ENCODE data around the gene TTLL9.

The TTLL9 gene

GRCh38 chr20:31939661-31940060, 69.2 kb downstream of the TTLL9 start:
- no peak for DNase-seq

- peak in 15 of 56 donors; percentile 2 to 54 (median 18) for DNase-seq
Measured at GRCh38 chr20:31943052-31943471, 72.6 kb downstream of the TTLL9 start.

- DNase-seq: no peak
Measured at GRCh38 chr20:31945319-31945718, 74.9 kb downstream of the TTLL9 start.

- DNase-seq: peak in 4 of 56 donors; percentile 1 to 9 (median 5)
Measured at GRCh38 chr20:31945785-31946184, 75.4 kb downstream of the TTLL9 start.

GRCh38 chr20:31948008-31948407, 77.6 kb downstream of the TTLL9 start:
- DNase-seq: no peak

GRCh38 chr20:31949877-31950646, 79.6 kb downstream of the TTLL9 start:
- DNase-seq: no peak

GRCh38 chr20:31951203-31951529, 80.7 kb downstream of the TTLL9 start:
- DNase-seq: no peak

- peak in 55 of 56 donors; percentile 29 to 93 (median 83) for DNase-seq
Measured at GRCh38 chr20:31951530-31952453, 81.4 kb downstream of the TTLL9 start, which contains the start of gene PDRG1. Gene PDRG1 (minus strand): TSS chr20:31952046. CDS start chr20:31951961, 85 bp downstream.

- no peak for DNase-seq
Measured at GRCh38 chr20:31953556-31954148, 83.2 kb downstream of the TTLL9 start.

- DNase-seq: no peak
Measured at GRCh38 chr20:31954500-31954899, 84.1 kb downstream of the TTLL9 start.

- no peak for DNase-seq
Measured at GRCh38 chr20:31956556-31957526, 86.4 kb downstream of the TTLL9 start.

GRCh38 chr20:31962761-31963160, 92.3 kb downstream of the TTLL9 start:
- DNase-seq: no peak

- no peak for DNase-seq
Measured at GRCh38 chr20:31963889-31964288, 93.5 kb downstream of the TTLL9 start.

GRCh38 chr20:31966991-31967655, 96.7 kb downstream of the TTLL9 start:
- DNase-seq: no peak

GRCh38 chr20:31967830-31968249, 97.4 kb downstream of the TTLL9 start, which contains the start of gene XKR7:
Gene XKR7 (plus strand): TSS chr20:31968151. CDS start chr20:31968176, 25 bp downstream.
- peak in 14 of 56 donors; percentile 2 to 50 (median 20) for DNase-seq

- peak in 48 of 56 donors; percentile 1 to 70 (median 34) for DNase-seq
Measured at GRCh38 chr20:31968291-31969126, 98.1 kb downstream of the TTLL9 start.

GRCh38 chr20:31969991-31970390, 99.6 kb downstream of the TTLL9 start:
- DNase-seq: peak in 1 of 56 donors; percentile 3

- DNase-seq: no peak
Measured at GRCh38 chr20:31972471-31973021, 102.1 kb downstream of the TTLL9 start.
